HEK293 (cell line): Measurements from ENCODE around the gene HBP1.

ENCODE experiments used
- CTCF ChIP-seq: fragments of 450-650 bp; formaldehyde crosslinking; IDR thresholded peaks from 2 replicates; pipeline ENCODE4 v1.5.1; 2016; ENCODE audit warnings: missing biosample characterization, missing genetic modification characterization
- KLF17 ChIP-seq: fragments of 450-650 bp; formaldehyde crosslinking; IDR thresholded peaks from 2 replicates; pipeline ENCODE4 v1.5.1; 2016; ENCODE audit warnings: missing biosample characterization, missing genetic modification characterization
- KLF7 ChIP-seq: fragments of 450-650 bp; formaldehyde crosslinking; IDR thresholded peaks from 2 replicates; pipeline ENCODE4 v1.5.1; 2016; ENCODE audit warnings: missing biosample characterization, missing genetic modification characterization, borderline replicate concordance
- MYNN ChIP-seq: fragments of 450-650 bp; formaldehyde crosslinking; IDR thresholded peaks from 2 replicates; pipeline ENCODE4 v1.5.1; 2016; ENCODE audit warnings: missing biosample characterization, missing genetic modification characterization, borderline replicate concordance
- YY2 ChIP-seq: fragments of 450-650 bp; formaldehyde crosslinking; IDR thresholded peaks from 2 replicates; pipeline ENCODE4 v1.5.1; 2016; ENCODE audit warnings: missing biosample characterization, missing genetic modification characterization
- ZFP3 ChIP-seq: fragments of 450-650 bp; formaldehyde crosslinking; IDR thresholded peaks from 2 replicates; pipeline ENCODE4 v1.5.1; 2016; ENCODE audit warnings: low read depth, missing biosample characterization, missing genetic modification characterization
- ZNF121 ChIP-seq: fragments of 450-650 bp; formaldehyde crosslinking; IDR thresholded peaks from 2 replicates; pipeline ENCODE4 v1.5.1; 2016; ENCODE audit warnings: missing biosample characterization, missing genetic modification characterization
- ZNF146 ChIP-seq: fragments of 450-650 bp; formaldehyde crosslinking; IDR thresholded peaks from 2 replicates; pipeline ENCODE4 v1.5.1; 2016; ENCODE audit warnings: missing biosample characterization, missing genetic modification characterization
- ZNF148 ChIP-seq: fragments of 450-650 bp; formaldehyde crosslinking; IDR thresholded peaks from 2 replicates; pipeline ENCODE4 v1.5.0; 2017; ENCODE audit warnings: missing biosample characterization, missing genetic modification characterization, borderline replicate concordance
- ZNF26 ChIP-seq: fragments of 450-650 bp; formaldehyde crosslinking; IDR thresholded peaks from 2 replicates; pipeline ENCODE4 v1.5.1; 2016; ENCODE audit warnings: missing biosample characterization, missing genetic modification characterization
- ZNF280D ChIP-seq: fragments of 450-650 bp; formaldehyde crosslinking; IDR thresholded peaks from 2 replicates; pipeline ENCODE4 v1.5.1; 2016; ENCODE audit warnings: missing biosample characterization, missing genetic modification characterization
- ZNF449 ChIP-seq: fragments of 450-650 bp; formaldehyde crosslinking; IDR thresholded peaks from 2 replicates; pipeline ENCODE4 v1.5.1; 2017; ENCODE audit warnings: missing biosample characterization, mild to moderate bottlenecking, missing genetic modification characterization, moderate library complexity
- ZNF558 ChIP-seq: fragments of 450-650 bp; formaldehyde crosslinking; IDR thresholded peaks from 2 replicates; pipeline ENCODE4 v1.5.1; 2016; ENCODE audit warnings: missing biosample characterization, missing genetic modification characterization
- ZSCAN30 ChIP-seq: fragments of 450-650 bp; IDR thresholded peaks from 2 replicates; pipeline ENCODE4 v1.5.1; 2018; ENCODE audit warnings: missing biosample characterization, mild to moderate bottlenecking, missing genetic modification characterization, moderate library complexity

- TF ChIP-seq KLF7 (tag by site-specific recombination), result no peak
- TF ChIP-seq CTCF (tag by site-specific recombination), result no peak
- no peak for TF ChIP-seq ZNF121
- no peak for TF ChIP-seq ZNF280D (tag by site-specific recombination)
- TF ChIP-seq ZSCAN30 (tag by site-specific recombination), result no peak
- TF ChIP-seq ZNF148 (tag by site-specific recombination), result no peak
- no peak for TF ChIP-seq KLF17 (tag by site-specific recombination)
- TF ChIP-seq ZNF558, result no peak
- TF ChIP-seq ZNF449 (tag by site-specific recombination), result no peak
- TF ChIP-seq YY2 (tag by site-specific recombination), result no peak
- no peak for TF ChIP-seq MYNN
- TF ChIP-seq ZFP3 (tag by site-specific recombination), result no peak
- TF ChIP-seq ZNF146, result no peak
- TF ChIP-seq ZNF26 (tag by site-specific recombination), result no peak
Measured at GRCh38 chr7:107210400-107210799, 41.6 kb downstream of the HBP1 start.
